HepG2 (cell line): ENCODE data around the gene SEC24A. TPM values are rescaled to one million over a fixed set of nuclear protein-coding genes. Genes with fewer than 3 reads are reported as not detected.

Source experiments
- ELF4 ChIP-seq: sonication (generic); formaldehyde crosslinking; IDR thresholded peaks from 2 replicates; pipeline ENCODE4 v1.5.0; 2020; ENCODE audit warnings: missing genetic modification reagents, mild to moderate bottlenecking, moderate library complexity, borderline replicate concordance
- MIER2 ChIP-seq: IDR thresholded peaks from 2 replicates; pipeline ENCODE4 v1.6.1; 2016; ENCODE audit warnings: missing biosample characterization, missing genetic modification reagents
- MYNN ChIP-seq: sonication (generic); formaldehyde crosslinking; IDR thresholded peaks from 2 replicates; pipeline ENCODE4 v1.4.0; 2020; ENCODE audit warnings: mild to moderate bottlenecking, low read depth, missing genetic modification reagents
- NFAT5 ChIP-seq: sonication (generic); formaldehyde crosslinking; IDR thresholded peaks from 2 replicates; pipeline ENCODE4 v1.4.0; 2020; ENCODE audit warnings: missing genetic modification reagents
- PLSCR1 ChIP-seq: sonication (generic); formaldehyde crosslinking; IDR thresholded peaks from 2 replicates; pipeline ENCODE4 v1.5.0; 2020; ENCODE audit warnings: missing genetic modification reagents, mild to moderate bottlenecking, borderline replicate concordance
- PRMT3 ChIP-seq: sonication (generic); formaldehyde crosslinking; IDR thresholded peaks from 2 replicates; pipeline ENCODE4 v1.8.1; 2022; ENCODE audit warnings: low read depth, mild to moderate bottlenecking, moderate library complexity, missing genetic modification reagents, borderline replicate concordance
- RBM39 ChIP-seq: fragments of 200-400 bp; formaldehyde crosslinking; IDR thresholded peaks from one replicate; pipeline ENCODE4 v1.6.1; 2018; ENCODE audit warnings: antibody characterized with exemption, mild to moderate bottlenecking, low read depth, low read length; ENCODE audit not compliant: poor library complexity, severe bottlenecking
- RXRA ChIP-seq: sonication (generic); formaldehyde crosslinking; IDR thresholded peaks from 2 replicates; pipeline ENCODE4 v1.5.1; 2020; ENCODE audit warnings: missing genetic modification reagents
- SIN3B ChIP-seq: fragments of 150-350 bp; IDR thresholded peaks from 2 replicates; pipeline ENCODE4 v1.6.1; 2014; ENCODE audit warnings: low read length
- SMC3 ChIP-seq: IDR thresholded peaks from 2 replicates; pipeline ENCODE4 v1.6.1; 2011; ENCODE audit warnings: low read length, improper control_type of control experiment
- TARDBP ChIP-seq: sonication (generic); formaldehyde crosslinking; IDR thresholded peaks from 2 replicates; pipeline ENCODE4 v1.8.0; 2022; ENCODE audit warnings: mild to moderate bottlenecking, missing genetic modification reagents
- TBP ChIP-seq: sonication (generic); formaldehyde crosslinking; IDR thresholded peaks from 2 replicates; pipeline ENCODE4 v1.5.0; 2020; ENCODE audit warnings: missing genetic modification reagents
- UBTF ChIP-seq: sonication (generic); formaldehyde crosslinking; IDR thresholded peaks from 2 replicates; pipeline ENCODE4 v1.4.0; 2020; ENCODE audit warnings: mild to moderate bottlenecking, missing genetic modification reagents
- ZNF431 ChIP-seq: sonication (generic); formaldehyde crosslinking; IDR thresholded peaks from 2 replicates; pipeline ENCODE4 v1.9.0; 2022; ENCODE audit warnings: missing genetic modification reagents, low read depth, mild to moderate bottlenecking, borderline replicate concordance
- ZNF570 ChIP-seq: sonication (generic); formaldehyde crosslinking; IDR thresholded peaks from 2 replicates; pipeline ENCODE4 v1.4.0; 2020; ENCODE audit warnings: mild to moderate bottlenecking, missing genetic modification reagents, borderline replicate concordance
- ZNF660 ChIP-seq: sonication (generic); formaldehyde crosslinking; IDR thresholded peaks from 2 replicates; pipeline ENCODE4 v1.5.1; 2020; ENCODE audit warnings: mild to moderate bottlenecking, low read depth, missing genetic modification reagents, borderline replicate concordance
- ZNF879 ChIP-seq: sonication (generic); formaldehyde crosslinking; IDR thresholded peaks from 2 replicates; pipeline ENCODE4 v1.8.1; 2023; ENCODE audit warnings: missing genetic modification reagents
- ZSCAN20 ChIP-seq: sonication (generic); formaldehyde crosslinking; IDR thresholded peaks from 2 replicates; pipeline ENCODE4 v1.4.0; 2020; ENCODE audit warnings: missing genetic modification reagents, mild to moderate bottlenecking, borderline replicate concordance
- ZXDC ChIP-seq: sonication (generic); formaldehyde crosslinking; IDR thresholded peaks from 2 replicates; pipeline ENCODE4 v1.5.0; 2020; ENCODE audit warnings: mild to moderate bottlenecking, missing genetic modification reagents
- polyA plus RNA-seq, 8 experiments: library from polyadenylated mRNA; depleted of rRNA in 3 of 8; stranded (reverse) in 7 of 8; unstranded in 1 of 8; fragments of >200 nt; fragmentation: Illumina TruSeq in 4 of 8; extraction: Trizol in 4 of 8; gene quantifications; 2 replicates each; pipeline versions ENCODE4 v1.2.1 to v1.2.3, GENCODE V29; 2011 to 2016; ENCODE audit warnings: low read depth in 4 of 8, missing spikeins in 1 of 8, mixed read lengths in 1 of 8; ENCODE audit not compliant: insufficient read depth in 1 of 8
- total RNA-seq, 5 experiments: library from RNA; depleted of rRNA; stranded (reverse); fragments of >200 nt; fragmentation: Illumina TruSeq; extraction: Trizol; gene quantifications; 2 replicates each; pipeline ENCODE4 v1.2.3, GENCODE V29; 2016; ENCODE audit warnings: low read depth in 1 of 5

SEC24A gene
- total and polyA plus RNA-seq, 2 of the 13 experiments (the other 11 are each of a cell fraction or from before 2014, with no cell fraction given), result 30.5 to 56.8 TPM

GRCh38 chr5:134638760-134639201, 9.8 kb upstream of the SEC24A start (continued):
- TF ChIP-seq ZXDC (CRISPR knock-in tag), result 0 out of 2 replicates have a peak, but pooled peaks have one; percentile 59
- no peak for TF ChIP-seq RBM39
- no peak for TF ChIP-seq ZNF879 (CRISPR knock-in tag)
- TF ChIP-seq SIN3B, result no peak
- no peak for TF ChIP-seq ZNF660 (CRISPR knock-in tag)
- peak; percentile 59; the same call in 1 of the 2 replicates for TF ChIP-seq RXRA (CRISPR knock-in tag)
- TF ChIP-seq TBP (CRISPR knock-in tag), result no peak
- no peak for TF ChIP-seq ZSCAN20
- TF ChIP-seq TARDBP, result peak; percentile 74; the same call in 1 of the 2 replicates
- no peak for TF ChIP-seq PRMT3
- no peak for TF ChIP-seq ZNF570 (CRISPR knock-in tag)
- no peak for TF ChIP-seq ELF4 (CRISPR knock-in tag)
- 0 out of 2 replicates have a peak, but pooled peaks have one; percentile 21 for TF ChIP-seq UBTF (CRISPR knock-in tag)
- TF ChIP-seq MIER2 (CRISPR knock-in tag), result 0 out of 2 replicates have a peak, but pooled peaks have one; percentile 11
- TF ChIP-seq ZNF431 (CRISPR knock-in tag), result 0 out of 2 replicates have a peak, but pooled peaks have one; percentile 82
- TF ChIP-seq MYNN, result no peak
- TF ChIP-seq NFAT5 (CRISPR knock-in tag), result no peak
- no peak for TF ChIP-seq PLSCR1 (CRISPR knock-in tag)
- TF ChIP-seq SMC3, result 0 out of 2 replicates have a peak, but pooled peaks have one; percentile 6
